A673 (cell line): Measurements from ENCODE around the gene TFAP2D. TPM values are rescaled to one million over a fixed set of nuclear protein-coding genes. Genes with fewer than 3 reads are reported as not detected.

ENCODE experiments used
- BruUV-seq: library from RNA; stranded (reverse); fragments of 400-500 nt; replicated peaks from 2 replicates; lab custom pipeline; 2021; lab: Mats Ljungman, UMichigan
- CTCF ChIA-PET: fragments of 300-600 bp; sonication (Branson Sonifier 250); formaldehyde crosslinking; loops from one replicate; lab custom pipeline; 2022; ENCODE audit warnings: antibody characterized with exemption; lab: Charles Lee
- POLR2A ChIA-PET: fragments of 300-600 bp; sonication (Branson Sonifier 250); formaldehyde crosslinking; loops from one replicate; lab custom pipeline; 2022; ENCODE audit warnings: antibody characterized with exemption; ENCODE audit not compliant: low non-redundant PET; lab: Charles Lee
- DNase-seq: peaks from one replicate; pipeline ENCODE4 v3.0.0-alpha.2; 2015; ENCODE audit warnings: low spot score
- H3K27ac ChIP-seq: fragments of 200-600 bp; sonication (generic); 2 replicates; pipeline ENCODE4 v1.5.1; 2016; ENCODE audit warnings: mixed run types, low read depth, mild to moderate bottlenecking, mixed read lengths, antibody characterized with exemption, low read length; ENCODE audit not compliant: poor library complexity, severe bottlenecking
- H3K27me3 ChIP-seq: fragments of 200-600 bp; sonication (generic); replicated peaks from 2 replicates; pipeline ENCODE4 v1.6.1; 2017; ENCODE audit warnings: mixed run types, low read depth, mild to moderate bottlenecking, mixed read lengths, antibody characterized with exemption, low read length; ENCODE audit not compliant: insufficient read depth, poor library complexity
- H3K36me3 ChIP-seq: fragments of 200-600 bp; sonication (generic); 2 replicates; pipeline ENCODE4 v1.6.1; 2016; ENCODE audit warnings: mixed run types, mild to moderate bottlenecking, mixed read lengths, antibody characterized with exemption, low read length; ENCODE audit not compliant: insufficient read depth, poor library complexity, severe bottlenecking
- H3K4me1 ChIP-seq: fragments of 200-600 bp; sonication (generic); 2 replicates; pipeline ENCODE4 v1.6.1; 2017; ENCODE audit warnings: mixed run types, mild to moderate bottlenecking, mixed read lengths, antibody characterized with exemption, low read length; ENCODE audit not compliant: insufficient read depth, poor library complexity, severe bottlenecking
- H3K4me3 ChIP-seq: fragments of 200-600 bp; sonication (generic); 2 replicates; pipeline ENCODE4 v1.5.1; 2016; ENCODE audit warnings: low read depth, mixed run types, mild to moderate bottlenecking, mixed read lengths, low read length; ENCODE audit not compliant: poor library complexity, severe bottlenecking
- H3K9me3 ChIP-seq: fragments of 200-600 bp; sonication (generic); 2 replicates; pipeline ENCODE4 v1.6.1; 2016; ENCODE audit warnings: mixed run types, low read depth, mild to moderate bottlenecking, mixed read lengths, antibody characterized with exemption, low read length; ENCODE audit not compliant: poor library complexity, severe bottlenecking
- CTCF ChIP-seq: fragments of 300-800, 200-600 bp; sonication (generic); conservative IDR thresholded peaks from 2 replicates; pipeline ENCODE4 v1.5.1; 2017; ENCODE audit warnings: low read depth, mild to moderate bottlenecking, antibody characterized with exemption, low read length, moderate library complexity, mixed read lengths
- EZH2 ChIP-seq: fragments of 200-600 bp; sonication (generic); IDR thresholded peaks from 2 replicates; pipeline ENCODE4 v1.6.1; 2017; ENCODE audit warnings: borderline replicate concordance, low read depth, mild to moderate bottlenecking, mixed read lengths, antibody characterized with exemption, low read length; ENCODE audit not compliant: poor library complexity, severe bottlenecking
- intact Hi-C: fragments of 100-400 bp; cut with micrococcal nuclease; formaldehyde crosslinking; loops from one replicate; pipeline ENCODE4 v1.10.0; 2022; ENCODE audit not compliant: unreplicated experiment
- total RNA-seq: library from RNA; stranded (reverse); gene quantifications from 2 replicates; pipeline ENCODE4 v1.2.3, GENCODE V29; 2021

The TFAP2D gene
- total RNA-seq, 1 experiment from 2014 or later: not detected

- Histone ChIP-seq H3K4me3 (no peak overlapping the region), H3K27ac (no peak overlapping the region), H3K36me3 (no peaks in the 10 kb centered on the region), H3K9me3 (no peaks in the 10 kb centered on the region), H3K4me1 (no peaks in the 10 kb centered on the region), H3K27me3 (peaks cover 85% of the 10 kb centered on the region)
- ChIA-PET POLR2A (no interaction called here), CTCF (no interaction called here)
- intact Hi-C loops: loop anchor here (2.0 to 5.0 kb wide), 2 partner anchors 135 to 665 kb away; no protein-coding TSS in a partner anchor
- peak; percentile 69 for DNase-seq
- no TSS peak for BruUV-seq
- TF ChIP-seq EZH2: no peak
- peak; percentile 87 for TF ChIP-seq CTCF
Measured at GRCh38 chr6:50791900-50792508, 78.7 kb downstream of the TFAP2D start.

- DNase-seq: no peak
- intact Hi-C loops: loop anchor here (5.0 kb wide), 1 partner anchor 665 kb away; no protein-coding TSS in a partner anchor
- H3K4me1 ChIP-seq: no peaks in the 10 kb centered on the region
- H3K27ac ChIP-seq: no peak overlapping the region
- H3K4me3 ChIP-seq: no peak overlapping the region
- no peaks in the 10 kb centered on the region for H3K36me3 ChIP-seq
- BruUV-seq: no TSS peak
- ChIA-PET CTCF (no interaction called here), POLR2A (no interaction called here)
- peaks cover 85% of the 10 kb centered on the region for H3K27me3 ChIP-seq
- no peak for TF ChIP-seq EZH2
- TF ChIP-seq CTCF: no peak
- no peaks in the 10 kb centered on the region for H3K9me3 ChIP-seq
Measured at GRCh38 chr6:50792771-50793170, 79.4 kb downstream of the TFAP2D start.

GRCh38 chr6:50795574-50795973, 82.2 kb downstream of the TFAP2D start:
- CTCF ChIA-PET: interaction anchor here (0.6 kb wide), 1 partner anchor 90 kb away, joined by 5 read pairs; no protein-coding TSS in a partner anchor
- intact Hi-C loops: no loop called here
- no peaks in the 10 kb centered on the region for H3K36me3 ChIP-seq
- no peak overlapping the region for H3K27ac ChIP-seq
- H3K4me3 ChIP-seq: no peak overlapping the region
- no peak for DNase-seq
- peaks cover 79% of the 10 kb centered on the region for H3K27me3 ChIP-seq
- H3K9me3 ChIP-seq: no peaks in the 10 kb centered on the region
- no TSS peak for BruUV-seq
- POLR2A ChIA-PET: no interaction called here
- TF ChIP-seq EZH2 (no peak), CTCF (no peak)
- H3K4me1 ChIP-seq: no peaks in the 10 kb centered on the region
